Astrocyte (in vitro differentiated cells and primary cell): ENCODE results near the gene EEF2KMT. TPM values are rescaled to one million over a fixed set of nuclear protein-coding genes. Genes with fewer than 3 reads are reported as not detected.
"Not testable (repeated sequence)": the region's sequence is repeated elsewhere in the genome, so short reads cannot be mapped to it uniquely, and the experiment has no call there.

ENCODE experiments used
- DNase-seq: peaks from one replicate; pipeline ENCODE4 v3.0.0-alpha.2; 2010; ENCODE audit warnings: low read depth
- FAIRE-seq: peaks from 2 replicates; lab custom pipeline; 2011; peaks lifted over from hg19 to GRCh38; lab: Jason Lieb, UNC
- H2AFZ ChIP-seq: 2 replicates; pipeline ENCODE4 v1.6.0; 2012; ENCODE audit warnings: low read depth, low read length, inconsistent platforms
- H3K27ac ChIP-seq: 2 replicates; pipeline ENCODE4 v1.5.1; 2011; ENCODE audit warnings: low read depth, low read length, inconsistent platforms
- H3K27me3 ChIP-seq: 2 replicates; pipeline ENCODE4 v1.6.0; 2011; ENCODE audit warnings: low read length, inconsistent platforms; ENCODE audit not compliant: insufficient read depth
- H3K36me3 ChIP-seq: 2 replicates; pipeline ENCODE4 v1.5.1; 2011; ENCODE audit warnings: low read length, inconsistent platforms; ENCODE audit not compliant: insufficient read depth
- H3K4me1 ChIP-seq: 2 replicates; pipeline ENCODE4 v1.5.1; 2011; ENCODE audit warnings: low read length, inconsistent platforms; ENCODE audit not compliant: insufficient read depth
- H3K4me2 ChIP-seq: 2 replicates; pipeline ENCODE4 v1.6.0; 2012; ENCODE audit warnings: low read length, inconsistent platforms
- H3K4me3 ChIP-seq: 2 replicates; pipeline ENCODE4 v1.5.1; 2011; ENCODE audit warnings: low read depth, mild to moderate bottlenecking, low read length, inconsistent platforms; ENCODE audit not compliant: insufficient read depth
- H3K79me2 ChIP-seq: 2 replicates; pipeline ENCODE4 v1.6.0; 2012; ENCODE audit warnings: mild to moderate bottlenecking, low read length, inconsistent platforms; ENCODE audit not compliant: insufficient read depth
- H3K9ac ChIP-seq: 2 replicates; pipeline ENCODE4 v1.6.0; 2012; ENCODE audit warnings: mild to moderate bottlenecking, low read length, inconsistent platforms
- H3K9me3 ChIP-seq: 2 replicates; pipeline ENCODE4 v1.5.1; 2012; ENCODE audit warnings: low read depth, mild to moderate bottlenecking, low read length, inconsistent platforms; ENCODE audit not compliant: insufficient read depth
- H4K20me1 ChIP-seq: 2 replicates; pipeline ENCODE4 v1.6.0; 2012; ENCODE audit warnings: low read length, inconsistent platforms; ENCODE audit not compliant: insufficient read depth
- H3K27ac Mint-ChIP-seq: one replicate; pipeline ENCODE4 v1.8.0; 2021; ENCODE audit warnings: mild to moderate bottlenecking, mixed read lengths; ENCODE audit not compliant: unreplicated experiment
- H3K27me3 Mint-ChIP-seq: one replicate; pipeline ENCODE4 v1.8.0; 2021; ENCODE audit warnings: low read depth, mixed read lengths; ENCODE audit not compliant: unreplicated experiment
- H3K36me3 Mint-ChIP-seq: one replicate; pipeline ENCODE4 v1.8.0; 2021; ENCODE audit warnings: low read depth, mixed read lengths; ENCODE audit not compliant: unreplicated experiment
- H3K4me1 Mint-ChIP-seq: one replicate; pipeline ENCODE4 v1.8.0; 2021; ENCODE audit warnings: low read depth, mixed read lengths; ENCODE audit not compliant: unreplicated experiment
- H3K4me3 Mint-ChIP-seq: one replicate; pipeline ENCODE4 v1.8.0; 2021; ENCODE audit warnings: mild to moderate bottlenecking, moderate library complexity, mixed read lengths; ENCODE audit not compliant: unreplicated experiment
- H3K9me3 Mint-ChIP-seq: one replicate; pipeline ENCODE4 v1.8.0; 2021; ENCODE audit warnings: mild to moderate bottlenecking, mixed read lengths; ENCODE audit not compliant: unreplicated experiment
- total RNA-seq: library from RNA; stranded (reverse); gene quantifications from 2 replicates; pipeline ENCODE4 v1.2.1, GENCODE V29; 2021

Gene EEF2KMT
- total RNA-seq, 1 donor from 2014 or later, result 9.2 TPM

DNA sequence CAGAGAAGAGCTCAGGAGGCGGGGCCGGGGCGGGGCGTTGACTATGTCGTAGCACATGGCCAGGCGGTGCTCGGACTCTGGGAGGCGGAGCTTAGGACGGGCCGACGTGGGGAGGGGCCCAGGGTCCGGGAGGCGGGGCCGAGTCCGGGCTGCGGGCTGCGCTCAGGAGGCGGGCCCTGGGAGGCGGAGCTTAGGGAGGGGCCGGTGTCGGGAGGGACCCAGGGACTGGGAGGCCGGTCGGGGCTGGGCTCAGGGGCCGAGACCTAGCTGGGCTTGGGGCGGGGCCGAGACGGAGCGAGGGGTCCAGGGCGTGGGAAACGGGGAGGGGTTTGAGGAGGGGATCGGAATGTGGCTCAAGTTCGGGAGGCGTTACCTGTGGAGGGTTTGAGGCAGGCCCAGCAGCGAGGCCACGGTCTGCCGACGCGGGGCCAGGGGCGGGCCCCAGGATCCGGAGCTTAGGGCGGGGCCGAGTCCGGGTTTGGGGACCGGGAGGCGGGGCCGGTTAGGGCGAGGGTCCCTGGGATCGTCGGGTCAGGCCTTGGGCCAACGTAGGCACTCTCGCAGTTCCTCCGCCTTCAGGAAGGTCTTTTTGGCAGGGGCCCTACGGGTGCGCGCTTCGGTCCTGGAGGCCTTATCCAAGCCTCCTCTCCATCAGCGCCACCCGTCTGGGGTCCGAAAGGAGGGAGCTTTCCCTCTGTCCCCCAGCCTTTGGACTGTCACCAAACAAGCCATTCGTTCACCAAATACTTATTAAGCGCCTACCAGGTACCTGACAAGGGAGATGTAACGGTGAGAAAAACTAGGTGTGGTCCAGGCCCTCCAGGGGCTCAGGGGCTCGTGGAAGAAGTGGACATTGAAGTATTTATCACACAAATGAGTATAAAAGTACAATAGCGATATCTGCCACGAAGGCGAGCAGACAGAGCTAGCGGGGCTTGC is 895 bp upstream of the EEF2KMT start:
- H3K4me1 ChIP-seq, H3K9me3 Mint-ChIP-seq, H3K36me3 ChIP-seq, H3K36me3 Mint-ChIP-seq, H3K27me3 Mint-ChIP-seq, H4K20me1 ChIP-seq, H3K4me1 Mint-ChIP-seq, H3K27ac ChIP-seq, FAIRE-seq, H3K27me3 ChIP-seq, H3K79me2 ChIP-seq, H3K9me3 ChIP-seq: not testable (repeated sequence)
- H3K27ac Mint-ChIP-seq, result peak overlapping the region; percentile 12
- Histone ChIP-seq H3K4me2 (peak overlapping the region; percentile 85), H3K4me3 (peak overlapping the region; percentile 61), H2AFZ (peak overlapping the region; percentile 82), H3K9ac (peak overlapping the region; percentile 69)
- DNase-seq, result peak; percentile 42
- peak overlapping the region; percentile 80 for H3K4me3 Mint-ChIP-seq

DNA sequence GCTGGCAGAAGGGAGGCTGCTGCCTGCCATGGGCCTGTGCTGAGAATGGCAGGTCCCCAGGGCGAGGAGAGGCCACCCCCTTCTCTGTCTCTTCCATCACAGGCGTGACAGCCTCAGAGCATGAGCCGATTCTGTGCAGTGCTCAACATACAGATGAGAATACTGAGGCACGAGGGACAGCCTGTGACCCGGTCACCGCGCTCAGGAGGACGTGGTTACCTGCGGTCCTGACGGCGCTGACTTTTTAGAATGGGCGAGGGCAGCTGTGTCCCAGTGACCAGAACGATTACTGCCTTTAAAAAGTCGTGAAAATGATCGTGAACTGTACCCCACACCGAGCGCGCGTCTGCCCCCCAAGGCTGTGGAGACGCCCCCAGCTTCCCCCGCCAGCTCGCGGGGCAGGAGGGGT is 530 bp downstream of the EEF2KMT start:
- FAIRE-seq, DNase-seq, H3K79me2 ChIP-seq, H4K20me1 ChIP-seq, H3K4me1 ChIP-seq, H3K27me3 ChIP-seq, H3K9me3 Mint-ChIP-seq, H3K4me1 Mint-ChIP-seq, H3K27me3 Mint-ChIP-seq, H3K27ac ChIP-seq, H3K36me3 ChIP-seq, H3K36me3 Mint-ChIP-seq, H3K9me3 ChIP-seq: not testable (repeated sequence)
- Histone ChIP-seq H2AFZ (peak overlapping the region; percentile 73), H3K9ac (peak overlapping the region; percentile 86), H3K4me3 (peak overlapping the region; percentile 67), H3K4me2 (peak overlapping the region; percentile 91)
- Mint-ChIP-seq H3K4me3 (peak overlapping the region; percentile 86), H3K27ac (peak overlapping the region; percentile 41)

DNA sequence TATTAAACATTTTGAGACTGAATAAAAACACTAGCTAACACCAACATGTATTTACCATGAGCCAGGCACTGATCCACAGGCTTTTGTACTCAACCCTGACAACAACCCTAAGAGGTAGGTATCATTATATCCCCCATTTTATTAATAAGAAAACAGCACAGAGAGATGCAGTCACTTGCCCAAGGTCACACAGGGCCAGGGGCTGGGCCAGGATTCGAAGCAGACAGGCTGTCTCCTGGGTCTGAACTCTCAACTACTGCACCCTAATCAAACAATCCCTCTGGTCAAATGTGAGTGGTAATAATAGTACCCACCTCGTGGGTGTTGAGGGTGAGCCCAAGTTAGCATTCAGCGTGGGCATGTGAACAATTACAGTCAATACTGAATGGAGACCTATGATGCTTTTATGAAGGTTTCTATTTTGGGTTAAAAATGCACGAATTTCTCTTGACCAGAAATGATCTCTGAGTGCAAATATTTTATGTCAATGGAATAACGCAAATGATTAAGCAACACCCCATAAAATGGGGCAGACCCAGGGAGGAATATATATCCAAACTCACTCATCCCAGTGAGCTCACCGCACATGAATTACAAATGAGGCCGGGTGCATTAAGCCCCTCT is 1.0 kb downstream of the EEF2KMT start:
- not testable (repeated sequence) for DNase-seq, H3K27ac ChIP-seq, H3K79me2 ChIP-seq, H3K27me3 ChIP-seq, FAIRE-seq, H3K36me3 Mint-ChIP-seq, H4K20me1 ChIP-seq, H3K36me3 ChIP-seq, H3K4me1 ChIP-seq, H3K9me3 Mint-ChIP-seq, H3K27me3 Mint-ChIP-seq, H3K4me1 Mint-ChIP-seq, H3K9me3 ChIP-seq
- Mint-ChIP-seq H3K4me3 (peak overlapping the region; percentile 86), H3K27ac (peak overlapping the region; percentile 41)
- H2AFZ ChIP-seq, result peak overlapping the region; percentile 73
- peak overlapping the region; percentile 91 for H3K4me2 ChIP-seq
- peak overlapping the region; percentile 67 for H3K4me3 ChIP-seq
- H3K9ac ChIP-seq, result peak overlapping the region; percentile 86

DNA sequence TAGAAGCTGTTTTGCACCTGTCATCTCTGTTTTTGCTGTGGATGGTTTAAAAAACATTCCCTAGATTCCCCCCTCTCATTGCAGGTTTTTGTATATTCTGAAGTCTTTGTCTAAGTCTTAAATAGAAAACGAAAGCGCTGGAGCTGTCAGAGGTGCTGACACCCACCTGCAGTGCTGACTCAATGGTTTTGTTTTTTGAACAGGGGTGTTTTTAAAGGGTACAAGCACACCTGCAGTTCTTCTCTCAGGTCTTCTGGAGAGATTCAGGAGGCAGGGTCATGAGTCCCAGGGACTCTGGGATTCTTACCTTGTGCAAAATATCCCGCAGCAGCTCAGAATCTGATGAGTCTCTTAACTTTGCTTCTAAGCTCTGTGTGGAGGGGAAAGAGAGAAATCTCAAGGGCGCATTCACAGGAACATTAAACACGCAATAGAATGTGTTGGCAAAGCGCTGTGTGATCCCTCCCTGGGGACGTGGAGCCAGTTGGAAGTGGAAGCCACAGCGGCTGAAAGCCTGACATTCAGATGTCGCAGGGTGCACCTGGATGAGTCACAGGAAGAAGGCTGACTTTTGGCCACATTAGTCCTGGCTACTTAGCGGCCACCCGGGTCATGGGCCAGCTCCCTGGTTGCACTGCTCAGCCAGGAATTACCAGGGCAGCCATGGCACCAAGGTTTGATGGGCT is 2.3 kb downstream of the EEF2KMT start:
- not testable (repeated sequence) for H3K9me3 Mint-ChIP-seq, H3K4me3 Mint-ChIP-seq, H3K27me3 ChIP-seq, H3K36me3 ChIP-seq, FAIRE-seq, H3K4me1 ChIP-seq, H3K27me3 Mint-ChIP-seq, H3K27ac ChIP-seq, H3K79me2 ChIP-seq, DNase-seq, H3K4me2 ChIP-seq, H3K9me3 ChIP-seq, H2AFZ ChIP-seq, H3K4me3 ChIP-seq, H3K27ac Mint-ChIP-seq, H3K4me1 Mint-ChIP-seq, H4K20me1 ChIP-seq, H3K9ac ChIP-seq, H3K36me3 Mint-ChIP-seq

DNA sequence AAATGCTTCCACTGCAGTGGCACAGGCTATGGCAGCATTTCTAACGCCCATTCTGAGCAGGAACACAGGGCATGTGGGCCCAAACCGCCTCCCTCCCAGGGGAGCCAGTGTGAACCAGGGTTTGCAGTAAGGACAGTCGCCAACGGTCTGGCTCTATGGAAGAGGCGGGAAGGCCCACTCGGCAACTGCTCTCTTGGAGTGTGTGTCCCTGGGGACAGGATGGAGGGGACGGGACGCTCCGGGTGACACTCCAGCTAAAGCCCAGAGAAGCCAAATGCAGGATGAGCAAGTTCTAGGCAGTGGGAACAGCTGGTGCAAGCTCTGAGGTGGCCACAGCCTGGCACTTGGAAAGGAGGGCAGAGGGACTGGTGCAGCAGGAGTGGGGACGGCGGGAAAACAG is 3.8 kb downstream of the EEF2KMT start:
- not testable (repeated sequence) for H3K27me3 Mint-ChIP-seq, H3K4me1 Mint-ChIP-seq, H3K9me3 Mint-ChIP-seq, H3K4me1 ChIP-seq, H3K27ac ChIP-seq, H3K27ac Mint-ChIP-seq, H3K4me3 Mint-ChIP-seq, H3K79me2 ChIP-seq, H3K27me3 ChIP-seq, H3K36me3 ChIP-seq, H4K20me1 ChIP-seq, FAIRE-seq, H2AFZ ChIP-seq, H3K9me3 ChIP-seq, DNase-seq, H3K4me3 ChIP-seq, H3K4me2 ChIP-seq, H3K36me3 Mint-ChIP-seq, H3K9ac ChIP-seq
